ENCODE measurements around the gene ZFHX3. TPM values are rescaled to one million over a fixed set of nuclear protein-coding genes. Genes with fewer than 3 reads are reported as not detected.

ZFHX3 gene
- total RNA-seq, 4 donors from 2014 or later: 9.1 to 34.0 (median 12.0) TPM

GRCh38 chr16:72926177-72927070 is 121.5 kb downstream of the ZFHX3 start:
- no peaks in the 10 kb centered on the region for H3K9me3 ChIP-seq
- no peak for DNase-seq
- H3K27me3 ChIP-seq: no peaks in the 10 kb centered on the region
- intact Hi-C loops (cut with DNase I; ENCODE audit: low total_unique reads): no loop called here
- H3K36me3 ChIP-seq: no peaks in the 10 kb centered on the region
- peak overlapping the region in 1 of 2 donors; percentile 41 for H3K27ac ChIP-seq
- H3K4me1 ChIP-seq: peaks cover 4 to 10% of the 10 kb centered on the region in 2 donors
- no peak for TF ChIP-seq POLR2A (IDR thresholded peaks at IDR 0.05)
- TF ChIP-seq, protein P1, sequence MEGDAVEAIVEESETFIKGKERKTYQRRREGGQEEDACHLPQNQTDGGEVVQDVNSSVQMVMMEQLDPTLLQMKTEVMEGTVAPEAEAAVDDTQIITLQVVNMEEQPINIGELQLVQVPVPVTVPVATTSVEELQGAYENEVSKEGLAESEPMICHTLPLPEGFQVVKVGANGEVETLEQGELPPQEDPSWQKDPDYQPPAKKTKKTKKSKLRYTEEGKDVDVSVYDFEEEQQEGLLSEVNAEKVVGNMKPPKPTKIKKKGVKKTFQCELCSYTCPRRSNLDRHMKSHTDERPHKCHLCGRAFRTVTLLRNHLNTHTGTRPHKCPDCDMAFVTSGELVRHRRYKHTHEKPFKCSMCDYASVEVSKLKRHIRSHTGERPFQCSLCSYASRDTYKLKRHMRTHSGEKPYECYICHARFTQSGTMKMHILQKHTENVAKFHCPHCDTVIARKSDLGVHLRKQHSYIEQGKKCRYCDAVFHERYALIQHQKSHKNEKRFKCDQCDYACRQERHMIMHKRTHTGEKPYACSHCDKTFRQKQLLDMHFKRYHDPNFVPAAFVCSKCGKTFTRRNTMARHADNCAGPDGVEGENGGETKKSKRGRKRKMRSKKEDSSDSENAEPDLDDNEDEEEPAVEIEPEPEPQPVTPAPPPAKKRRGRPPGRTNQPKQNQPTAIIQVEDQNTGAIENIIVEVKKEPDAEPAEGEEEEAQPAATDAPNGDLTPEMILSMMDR (IDR thresholded peaks at IDR 0.05): no peak
- no peak overlapping the region for H3K4me3 ChIP-seq

DNA sequence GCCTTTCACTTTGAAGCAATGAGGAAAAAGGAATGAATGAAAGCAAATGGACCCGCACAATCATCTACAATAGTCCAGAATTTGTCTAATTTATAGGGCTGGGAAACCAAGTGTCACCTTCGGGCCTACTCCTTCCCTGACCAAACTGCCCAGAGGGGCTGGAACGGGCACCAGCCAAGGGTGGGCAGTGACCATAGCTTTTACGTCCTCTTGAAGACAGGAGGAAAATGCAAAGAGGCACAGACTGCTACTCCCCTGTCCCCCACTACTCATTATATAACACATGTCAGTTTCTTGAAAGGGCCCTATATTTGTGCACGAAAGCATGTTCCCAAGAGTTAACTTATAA is 122.3 kb downstream of the ZFHX3 start:
- Histone ChIP-seq H3K27me3 (no peaks in the 10 kb centered on the region), H3K4me1 (peaks cover 3 to 5% of the 10 kb centered on the region in 2 donors), H3K36me3 (no peaks in the 10 kb centered on the region), H3K9me3 (no peaks in the 10 kb centered on the region), H3K4me3 (no peak overlapping the region), H3K27ac (no peak overlapping the region)
- TF ChIP-seq POLR2A (IDR thresholded peaks at IDR 0.05): no peak
- TF ChIP-seq, protein P1 (IDR thresholded peaks at IDR 0.05): no peak
- intact Hi-C loops (cut with DNase I; ENCODE audit: low total_unique reads): no loop called here
- DNase-seq: no peak

- no peak overlapping the region for H3K4me3 ChIP-seq
- intact Hi-C loops (cut with DNase I; ENCODE audit: low total_unique reads): no loop called here
- peaks cover 0 to 5% of the 10 kb centered on the region in 2 donors for H3K4me1 ChIP-seq
- no peaks in the 10 kb centered on the region for H3K27me3 ChIP-seq
- H3K27ac ChIP-seq: no peak overlapping the region
- H3K9me3 ChIP-seq: no peaks in the 10 kb centered on the region
- DNase-seq: no peak
- no peaks in the 10 kb centered on the region for H3K36me3 ChIP-seq
- TF ChIP-seq, protein P1 (IDR thresholded peaks at IDR 0.05): no peak
- no peak for TF ChIP-seq POLR2A (IDR thresholded peaks at IDR 0.05)
Measured at GRCh38 chr16:72924927-72925630, 122.8 kb downstream of the ZFHX3 start.

- H3K4me3 ChIP-seq: no peak overlapping the region
- intact Hi-C loops (cut with DNase I; ENCODE audit: low total_unique reads): no loop called here
- H3K27ac ChIP-seq: no peak overlapping the region
- DNase-seq: no peak
- H3K27me3 ChIP-seq: no peaks in the 10 kb centered on the region
- TF ChIP-seq POLR2A (IDR thresholded peaks at IDR 0.05): no peak
- H3K4me1 ChIP-seq: peaks cover 0 to 5% of the 10 kb centered on the region in 2 donors
- H3K36me3 ChIP-seq: no peaks in the 10 kb centered on the region
- no peaks in the 10 kb centered on the region for H3K9me3 ChIP-seq
Measured at GRCh38 chr16:72924537-72924926, 123.4 kb downstream of the ZFHX3 start.

DNA sequence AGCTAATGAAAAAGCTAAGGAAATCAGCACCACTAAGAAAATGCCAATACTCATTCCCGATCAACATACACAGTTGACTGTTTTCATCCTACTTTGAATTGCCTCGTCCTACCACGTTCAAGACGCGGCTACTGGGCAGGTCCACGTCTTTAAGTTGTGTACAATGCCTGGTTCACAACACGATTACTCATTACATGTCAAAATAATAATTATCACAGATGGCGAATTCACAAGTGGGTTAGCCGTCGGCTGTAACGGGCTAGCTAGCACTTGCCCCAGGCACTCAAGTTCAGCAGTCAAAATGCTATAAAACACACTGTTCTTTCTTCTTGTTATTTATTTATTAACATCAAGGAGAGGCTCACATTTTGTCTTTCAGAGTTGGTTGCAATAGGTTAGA is 124.2 kb downstream of the ZFHX3 start:
- no peak overlapping the region for H3K4me3 ChIP-seq
- no peak overlapping the region for H3K27ac ChIP-seq
- DNase-seq: no peak
- H3K27me3 ChIP-seq: no peaks in the 10 kb centered on the region
- no peaks in the 10 kb centered on the region for H3K36me3 ChIP-seq
- H3K4me1 ChIP-seq: peaks cover 0 to 5% of the 10 kb centered on the region in 2 donors
- intact Hi-C loops (cut with DNase I; ENCODE audit: low total_unique reads): no loop called here
- H3K9me3 ChIP-seq: no peaks in the 10 kb centered on the region
- TF ChIP-seq, protein P1 (IDR thresholded peaks at IDR 0.05): no peak
- no peak for TF ChIP-seq POLR2A (IDR thresholded peaks at IDR 0.05)

Measured in uterus (tissue), 4 donors.